ENCODE measurements around the gene RSPH10B2. TPM values are rescaled to one million over a fixed set of nuclear protein-coding genes. Genes with fewer than 3 reads are reported as not detected.
"Not testable (repeated sequence)": the region's sequence is repeated elsewhere in the genome, so short reads cannot be mapped to it uniquely, and the experiment has no call there.

Gene RSPH10B2
- total and polyA plus RNA-seq, 2 donors (not counting 1 experiment from before 2014, with no cell fraction given) = 0.02 to 0.66 TPM

GRCh38 chr7:6718124-6718523 lies 35.8 kb upstream of the RSPH10B2 start:
- no peaks in the 10 kb centered on the region for H4K20me1 ChIP-seq (ENCODE audit: control insufficient read depth, extremely low read depth, insufficient read depth, low read length)
- H3K4me2 ChIP-seq (ENCODE audit: extremely low read depth, insufficient read depth, low read length) = no peak overlapping the region
- no peak overlapping the region for H3K27ac ChIP-seq (ENCODE audit: insufficient read depth, low read length)
- no peak overlapping the region for H3K9ac ChIP-seq (ENCODE audit: insufficient read depth, low read length)
- no peaks in the 10 kb centered on the region for H3K27me3 ChIP-seq (ENCODE audit: control insufficient read depth, insufficient read depth, low read length)
- no peaks in the 10 kb centered on the region for H3K9me3 ChIP-seq (ENCODE audit: control insufficient read depth, insufficient read depth, low read depth, low read length)
- H3K79me2 ChIP-seq (ENCODE audit: control insufficient read depth, insufficient read depth, low read length) = no peaks in the 10 kb centered on the region
- H2AFZ ChIP-seq (ENCODE audit: low read length) = no peak overlapping the region
- no peak overlapping the region for H3K4me3 ChIP-seq (replicated peaks in 1 of 4; ENCODE audit: control extremely low read depth in 1 of 4, insufficient read depth in 1 of 4, low read depth in 3 of 4, low read length in 4 of 4)
- TF ChIP-seq CTCF (conservative IDR thresholded peaks at IDR 0.05 in 1 of 2, IDR thresholded peaks at IDR 0.05 in 1 of 2; ENCODE audit: low read depth in 1 of 2, low read length in 2 of 2) = no peak
- TF ChIP-seq EZH2 (IDR thresholded peaks at IDR 0.05; ENCODE audit: low read length, missing control alignments) = no peak
- DNase-seq (ENCODE audit: low read depth in 2 of 2) = no peak
- no peaks in the 10 kb centered on the region for H3K36me3 ChIP-seq (ENCODE audit: control insufficient read depth, insufficient read depth, low read length)
- H3K4me1 ChIP-seq (ENCODE audit: control insufficient read depth, extremely low read depth, insufficient read depth, low read length) = no peaks in the 10 kb centered on the region

DNA sequence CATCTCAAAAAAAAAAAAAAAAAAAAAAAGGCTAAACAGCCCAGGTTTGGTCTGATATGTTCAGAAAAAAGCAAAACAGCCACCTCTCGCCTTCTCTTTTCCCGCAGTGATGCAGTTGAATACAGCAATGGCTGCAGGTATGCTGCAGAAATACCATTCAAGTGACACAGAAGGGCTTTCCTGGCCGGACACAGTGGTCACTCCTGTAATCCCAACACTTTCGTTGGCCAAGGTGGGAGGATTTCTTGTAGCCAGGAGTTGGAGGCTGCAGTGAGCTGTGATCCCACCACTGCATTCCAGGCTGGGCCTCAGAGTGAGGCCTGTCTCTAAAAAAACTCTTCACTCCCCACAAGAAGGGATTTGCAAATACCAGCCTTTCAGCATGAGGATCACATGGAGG lies 29.6 kb upstream of the RSPH10B2 start:
- H2AFZ ChIP-seq (ENCODE audit: low read length); H3K4me3 ChIP-seq (replicated peaks in 1 of 4; ENCODE audit: control extremely low read depth in 1 of 4, insufficient read depth in 1 of 4, low read depth in 3 of 4, low read length in 4 of 4); DNase-seq (ENCODE audit: low read depth in 2 of 2); H3K27ac ChIP-seq (ENCODE audit: insufficient read depth, low read length); H3K4me2 ChIP-seq (ENCODE audit: extremely low read depth, insufficient read depth, low read length); H3K27me3 ChIP-seq (ENCODE audit: control insufficient read depth, insufficient read depth, low read length); H3K4me1 ChIP-seq (ENCODE audit: control insufficient read depth, extremely low read depth, insufficient read depth, low read length); H4K20me1 ChIP-seq (ENCODE audit: control insufficient read depth, extremely low read depth, insufficient read depth, low read length); H3K9me3 ChIP-seq (ENCODE audit: control insufficient read depth, insufficient read depth, low read depth, low read length); H3K79me2 ChIP-seq (ENCODE audit: control insufficient read depth, insufficient read depth, low read length); H3K9ac ChIP-seq (ENCODE audit: insufficient read depth, low read length); H3K36me3 ChIP-seq (ENCODE audit: control insufficient read depth, insufficient read depth, low read length): not testable (repeated sequence)

DNA sequence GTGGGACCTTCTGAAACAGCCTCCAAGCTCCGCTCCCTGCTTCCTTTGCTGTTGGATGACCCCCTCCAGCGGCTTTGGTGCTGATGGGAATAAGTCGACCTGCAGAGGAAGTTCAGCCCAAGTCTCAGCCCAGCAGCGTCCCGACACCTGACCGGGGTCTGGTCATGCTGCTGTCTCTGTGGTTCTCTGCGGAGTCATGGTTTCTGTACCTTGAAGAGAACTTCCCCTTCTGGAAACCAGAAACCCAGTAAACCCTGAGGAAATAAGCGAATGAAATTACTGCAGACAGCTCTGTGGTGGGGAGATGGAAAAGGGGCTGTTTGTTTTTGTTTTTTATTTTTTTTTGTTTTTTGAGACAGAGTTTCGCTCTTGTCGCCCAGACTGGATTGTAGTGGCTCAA lies 28.9 kb upstream of the RSPH10B2 start:
- TF ChIP-seq EZH2 (IDR thresholded peaks at IDR 0.05; ENCODE audit: low read length, missing control alignments) = no peak
- no peak for TF ChIP-seq CTCF (conservative IDR thresholded peaks at IDR 0.05 in 1 of 2, IDR thresholded peaks at IDR 0.05 in 1 of 2; ENCODE audit: low read depth in 1 of 2, low read length in 2 of 2)
- no peaks in the 10 kb centered on the region for H3K9me3 ChIP-seq (ENCODE audit: control insufficient read depth, insufficient read depth, low read depth, low read length)
- no peaks in the 10 kb centered on the region for H3K27me3 ChIP-seq (ENCODE audit: control insufficient read depth, insufficient read depth, low read length)
- no peak for DNase-seq (ENCODE audit: low read depth in 2 of 2)
- H3K27ac ChIP-seq (ENCODE audit: insufficient read depth, low read length) = no peak overlapping the region
- H3K4me3 ChIP-seq (replicated peaks in 1 of 4; ENCODE audit: control extremely low read depth in 1 of 4, insufficient read depth in 1 of 4, low read depth in 3 of 4, low read length in 4 of 4) = no peak overlapping the region
- H2AFZ ChIP-seq (ENCODE audit: low read length) = no peak overlapping the region
- H3K9ac ChIP-seq (ENCODE audit: insufficient read depth, low read length) = no peak overlapping the region
- H3K4me2 ChIP-seq (ENCODE audit: extremely low read depth, insufficient read depth, low read length) = no peak overlapping the region
- no peaks in the 10 kb centered on the region for H4K20me1 ChIP-seq (ENCODE audit: control insufficient read depth, extremely low read depth, insufficient read depth, low read length)
- H3K36me3 ChIP-seq (ENCODE audit: control insufficient read depth, insufficient read depth, low read length) = no peaks in the 10 kb centered on the region
- no peaks in the 10 kb centered on the region for H3K4me1 ChIP-seq (ENCODE audit: control insufficient read depth, extremely low read depth, insufficient read depth, low read length)
- peaks cover 4% of the 10 kb centered on the region for H3K79me2 ChIP-seq (ENCODE audit: control insufficient read depth, insufficient read depth, low read length)

DNA sequence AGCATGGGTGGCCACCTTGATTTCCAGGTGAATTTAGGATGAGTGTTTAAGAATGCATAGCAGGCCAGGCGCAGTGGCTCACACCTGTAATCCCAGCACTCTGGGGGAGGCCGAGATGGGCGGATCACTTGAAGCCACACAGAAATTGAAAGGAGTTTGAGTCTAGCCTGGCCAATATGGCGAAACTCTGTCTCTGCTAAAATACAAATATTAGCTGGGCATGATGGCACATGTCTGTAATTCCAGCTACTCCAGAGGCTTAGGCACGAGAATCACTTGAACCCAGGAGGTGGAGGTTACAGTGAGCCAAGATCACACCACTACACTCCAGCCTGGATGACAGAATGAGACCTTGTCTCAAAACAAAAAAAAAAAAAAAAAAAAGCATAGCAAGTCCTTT lies 27.6 kb upstream of the RSPH10B2 start:
- H2AFZ ChIP-seq (ENCODE audit: low read length); H3K4me3 ChIP-seq (replicated peaks in 1 of 4; ENCODE audit: control extremely low read depth in 1 of 4, insufficient read depth in 1 of 4, low read depth in 3 of 4, low read length in 4 of 4); H3K4me2 ChIP-seq (ENCODE audit: extremely low read depth, insufficient read depth, low read length); H3K27me3 ChIP-seq (ENCODE audit: control insufficient read depth, insufficient read depth, low read length); H4K20me1 ChIP-seq (ENCODE audit: control insufficient read depth, extremely low read depth, insufficient read depth, low read length); H3K9ac ChIP-seq (ENCODE audit: insufficient read depth, low read length); H3K27ac ChIP-seq (ENCODE audit: insufficient read depth, low read length); H3K4me1 ChIP-seq (ENCODE audit: control insufficient read depth, extremely low read depth, insufficient read depth, low read length); H3K36me3 ChIP-seq (ENCODE audit: control insufficient read depth, insufficient read depth, low read length); DNase-seq (ENCODE audit: low read depth in 2 of 2); H3K9me3 ChIP-seq (ENCODE audit: control insufficient read depth, insufficient read depth, low read depth, low read length): not testable (repeated sequence)
- H3K79me2 ChIP-seq (ENCODE audit: control insufficient read depth, insufficient read depth, low read length) = peaks cover 14% of the 10 kb centered on the region

Measured in fibroblast of lung (primary cell).